Measurements from ENCODE around the gene PPIG. TPM values are rescaled to one million over a fixed set of nuclear protein-coding genes. Genes with fewer than 3 reads are reported as not detected.
"Not testable (repeated sequence)": the region's sequence is repeated elsewhere in the genome, so short reads cannot be mapped to it uniquely, and the experiment has no call there.

Gene PPIG
- total and polyA plus RNA-seq, 7 donors = 18.9 to 52.5 (median 39.1) TPM

GRCh38 chr2:169573974-169574299 is 10.2 kb upstream of the PPIG start:
- Histone ChIP-seq H3K4me3 (peak overlapping the region; percentile 83), H3K9me3 (no peaks in the 10 kb centered on the region), H3K36me3 (ENCODE audit: insufficient read depth in 1 of 2, low read depth in 1 of 2) (peaks cover 0 to 1% of the 10 kb centered on the region in 2 donors), H3K27ac (peak overlapping the region; percentile 67), H3K27me3 (ENCODE audit: insufficient read depth in 3 of 3, low read length in 2 of 3) (no peaks in the 10 kb centered on the region), H3K4me1 (peaks cover 21% of the 10 kb centered on the region)
- intact Hi-C loops (cut with DNase I) = no loop called here
- 34 to 35% (median 35%) methylated on average over 6 of the region's 6 CpGs for WGBS, 3 donors
- no peak for TF ChIP-seq CTCF (IDR thresholded peaks at IDR 0.05)
- DNase-seq (no peak), ATAC-seq (no peak)

- DNase-seq; ATAC-seq; H3K9me3 ChIP-seq; H3K27ac ChIP-seq; H3K27me3 ChIP-seq (ENCODE audit: insufficient read depth in 3 of 3, low read length in 2 of 3); intact Hi-C loops (cut with DNase I); H3K4me3 ChIP-seq; H3K36me3 ChIP-seq (ENCODE audit: insufficient read depth in 1 of 2, low read depth in 1 of 2): not testable (repeated sequence)
- H3K4me1 ChIP-seq = peaks cover 21% of the 10 kb centered on the region
- 74 to 88% (median 86%) methylated on average over 4 to 5 of the region's 5 CpGs for WGBS, 3 donors
Measured at GRCh38 chr2:169574539-169574938, 9.6 kb upstream of the PPIG start.

GRCh38 chr2:169575264-169575663 is 8.9 kb upstream of the PPIG start:
- ATAC-seq; H3K27me3 ChIP-seq (ENCODE audit: insufficient read depth in 3 of 3, low read length in 2 of 3); H3K36me3 ChIP-seq (ENCODE audit: insufficient read depth in 1 of 2, low read depth in 1 of 2); H3K27ac ChIP-seq; DNase-seq; H3K4me3 ChIP-seq; intact Hi-C loops (cut with DNase I); H3K9me3 ChIP-seq: not testable (repeated sequence)
- 91 to 98% (median 93%) methylated on average over 13 to 27 of the region's 36 CpGs for WGBS, 3 donors
- H3K4me1 ChIP-seq = peaks cover 21% of the 10 kb centered on the region

GRCh38 chr2:169579044-169579443 is 5.1 kb upstream of the PPIG start:
- 32 to 48% (median 43%) methylated on average over 6 of the region's 6 CpGs for WGBS, 3 donors

GRCh38 chr2:169582552-169583266 is 1.4 kb upstream of the PPIG start:
- DNase-seq; ATAC-seq; H3K27me3 ChIP-seq (ENCODE audit: insufficient read depth in 3 of 3, low read length in 2 of 3); H3K4me3 ChIP-seq; H3K36me3 ChIP-seq (ENCODE audit: insufficient read depth in 1 of 2, low read depth in 1 of 2); H3K27ac ChIP-seq; H3K9me3 ChIP-seq: not testable (repeated sequence)
- intact Hi-C loops (cut with DNase I) = loop anchor here in 1 of 2 donors (10.0 kb wide), 1 partner anchor 112 kb away; the partner anchor contains the start of genes CFAP210 and PHOSPHO2
- H3K4me1 ChIP-seq = peaks cover 24% of the 10 kb centered on the region
- 96 to 99% (median 98%) methylated on average over 10 of the region's 10 CpGs for WGBS, 3 donors

More at GRCh38 chr2:169579044-169579443, 5.1 kb upstream of the PPIG start:
- TF ChIP-seq CTCF (IDR thresholded peaks at IDR 0.05) = no peak
- no peaks in the 10 kb centered on the region for H3K9me3 ChIP-seq
- no peak overlapping the region for H3K4me3 ChIP-seq
- ATAC-seq (no peak), DNase-seq (no peak)
- no peak overlapping the region for H3K27ac ChIP-seq
- intact Hi-C loops (cut with DNase I) = no loop called here
- peaks cover 0 to 3% of the 10 kb centered on the region in 2 donors for H3K36me3 ChIP-seq (ENCODE audit: insufficient read depth in 1 of 2, low read depth in 1 of 2)
- H3K27me3 ChIP-seq (ENCODE audit: insufficient read depth in 3 of 3, low read length in 2 of 3) = no peaks in the 10 kb centered on the region
- H3K4me1 ChIP-seq = no peaks in the 10 kb centered on the region

- Histone ChIP-seq H3K27ac (peak overlapping the region; percentile 97), H3K4me3 (peak overlapping the region; percentile 94), H3K27me3 (ENCODE audit: insufficient read depth in 3 of 3, low read length in 2 of 3) (no peaks in the 10 kb centered on the region), H3K4me1 (peaks cover 25% of the 10 kb centered on the region), H3K36me3 (ENCODE audit: insufficient read depth in 1 of 2, low read depth in 1 of 2) (peaks cover 0 to 3% of the 10 kb centered on the region in 2 donors), H3K9me3 (no peaks in the 10 kb centered on the region)
- TF ChIP-seq CTCF (IDR thresholded peaks at IDR 0.05) = no peak
- WGBS, 3 donors = 93 to 97% (median 94%) methylated on average over 5 of the region's 5 CpGs
- intact Hi-C loops (cut with DNase I) = loop anchor here in 1 of 2 donors (10.0 kb wide), 1 partner anchor 111 kb away; the partner anchor contains the start of genes CFAP210 and PHOSPHO2
- DNase-seq = no peak
- ATAC-seq = no peak
Measured at GRCh38 chr2:169583518-169583917, 633 bp upstream of the PPIG start.

All from psoas muscle (tissue), 8 donors.